ENCODE measurements around the gene SLFNL1.

SLFNL1 gene

GRCh38 chr1:41015281-41015896 is 6.1 kb downstream of the SLFNL1 start:
- Histone ChIP-seq H3K4me1 (ENCODE audit: insufficient read depth, low read length) (no peaks in the 10 kb centered on the region), H3K36me3 (ENCODE audit: insufficient read depth, low read length) (peaks cover 7% of the 10 kb centered on the region), H3K9me3 (ENCODE audit: control insufficient read depth, insufficient read depth, low read length) (no peaks in the 10 kb centered on the region), H3K9ac (ENCODE audit: low read depth, low read length) (no peak overlapping the region)

- no peak overlapping the region for H3K9ac ChIP-seq (ENCODE audit: low read depth, low read length)
- H3K36me3 ChIP-seq (ENCODE audit: insufficient read depth, low read length) = peaks cover 11% of the 10 kb centered on the region
- H3K4me1 ChIP-seq (ENCODE audit: insufficient read depth, low read length) = no peaks in the 10 kb centered on the region
Observed at GRCh38 chr1:41014871-41015270, 6.7 kb downstream of the SLFNL1 start.

GRCh38 chr1:41013796-41014195 is 7.7 kb downstream of the SLFNL1 start:
- Histone ChIP-seq H3K9ac (ENCODE audit: low read depth, low read length) (no peak overlapping the region), H3K9me3 (ENCODE audit: control insufficient read depth, insufficient read depth, low read length) (no peaks in the 10 kb centered on the region), H3K36me3 (ENCODE audit: insufficient read depth, low read length) (peaks cover 21% of the 10 kb centered on the region), H3K4me1 (ENCODE audit: insufficient read depth, low read length) (no peaks in the 10 kb centered on the region)

More at GRCh38 chr1:41014871-41015270, 6.7 kb downstream of the SLFNL1 start:
- no peaks in the 10 kb centered on the region for H3K9me3 ChIP-seq (ENCODE audit: control insufficient read depth, insufficient read depth, low read length)

GRCh38 chr1:41013024-41013423 is 8.5 kb downstream of the SLFNL1 start:
- Histone ChIP-seq H3K9ac (ENCODE audit: low read depth, low read length) (no peak overlapping the region), H3K36me3 (ENCODE audit: insufficient read depth, low read length) (peaks cover 28% of the 10 kb centered on the region), H3K9me3 (ENCODE audit: control insufficient read depth, insufficient read depth, low read length) (no peaks in the 10 kb centered on the region), H3K4me1 (ENCODE audit: insufficient read depth, low read length) (no peaks in the 10 kb centered on the region)

- H3K36me3 ChIP-seq (ENCODE audit: insufficient read depth, low read length) = peaks cover 38% of the 10 kb centered on the region
- no peaks in the 10 kb centered on the region for H3K9me3 ChIP-seq (ENCODE audit: control insufficient read depth, insufficient read depth, low read length)
- no peak overlapping the region for H3K9ac ChIP-seq (ENCODE audit: low read depth, low read length)
- no peaks in the 10 kb centered on the region for H3K4me1 ChIP-seq (ENCODE audit: insufficient read depth, low read length)
Observed at GRCh38 chr1:41010345-41010744, 11.2 kb downstream of the SLFNL1 start.

- Histone ChIP-seq H3K4me1 (ENCODE audit: insufficient read depth, low read length) (no peaks in the 10 kb centered on the region), H3K9me3 (ENCODE audit: control insufficient read depth, insufficient read depth, low read length) (no peaks in the 10 kb centered on the region), H3K9ac (ENCODE audit: low read depth, low read length) (no peak overlapping the region), H3K36me3 (ENCODE audit: insufficient read depth, low read length) (peaks cover 38% of the 10 kb centered on the region)
Observed at GRCh38 chr1:41009466-41009865, 12.1 kb downstream of the SLFNL1 start.

- H3K36me3 ChIP-seq (ENCODE audit: insufficient read depth, low read length) = peaks cover 51% of the 10 kb centered on the region
- no peaks in the 10 kb centered on the region for H3K4me1 ChIP-seq (ENCODE audit: insufficient read depth, low read length)
- no peaks in the 10 kb centered on the region for H3K9me3 ChIP-seq (ENCODE audit: control insufficient read depth, insufficient read depth, low read length)
- no peak overlapping the region for H3K9ac ChIP-seq (ENCODE audit: low read depth, low read length)
Observed at GRCh38 chr1:41006942-41007865, 14.3 kb downstream of the SLFNL1 start.

GRCh38 chr1:41005876-41006275 is 15.6 kb downstream of the SLFNL1 start:
- H3K9me3 ChIP-seq (ENCODE audit: control insufficient read depth, insufficient read depth, low read length) = no peaks in the 10 kb centered on the region
- H3K36me3 ChIP-seq (ENCODE audit: insufficient read depth, low read length) = peaks cover 46% of the 10 kb centered on the region
- no peaks in the 10 kb centered on the region for H3K4me1 ChIP-seq (ENCODE audit: insufficient read depth, low read length)
- H3K9ac ChIP-seq (ENCODE audit: low read depth, low read length) = no peak overlapping the region

GRCh38 chr1:41003640-41004220 is 17.8 kb downstream of the SLFNL1 start:
- H3K36me3 ChIP-seq (ENCODE audit: insufficient read depth, low read length) = peaks cover 43% of the 10 kb centered on the region
- no peaks in the 10 kb centered on the region for H3K4me1 ChIP-seq (ENCODE audit: insufficient read depth, low read length)
- H3K9ac ChIP-seq (ENCODE audit: low read depth, low read length) = no peak overlapping the region
- H3K9me3 ChIP-seq (ENCODE audit: control insufficient read depth, insufficient read depth, low read length) = no peaks in the 10 kb centered on the region

GRCh38 chr1:41003127-41003639 is 18.3 kb downstream of the SLFNL1 start:
- H3K9me3 ChIP-seq (ENCODE audit: control insufficient read depth, insufficient read depth, low read length) = no peaks in the 10 kb centered on the region

GRCh38 chr1:40998668-40999067 is 22.9 kb downstream of the SLFNL1 start:
- H3K9me3 ChIP-seq (ENCODE audit: control insufficient read depth, insufficient read depth, low read length) = no peaks in the 10 kb centered on the region
- H3K4me1 ChIP-seq (ENCODE audit: insufficient read depth, low read length) = no peaks in the 10 kb centered on the region
- no peak overlapping the region for H3K9ac ChIP-seq (ENCODE audit: low read depth, low read length)
- H3K36me3 ChIP-seq (ENCODE audit: insufficient read depth, low read length) = peaks cover 34% of the 10 kb centered on the region

More at GRCh38 chr1:41003127-41003639, 18.3 kb downstream of the SLFNL1 start:
- Histone ChIP-seq H3K9ac (ENCODE audit: low read depth, low read length) (no peak overlapping the region), H3K4me1 (ENCODE audit: insufficient read depth, low read length) (no peaks in the 10 kb centered on the region), H3K36me3 (ENCODE audit: insufficient read depth, low read length) (peaks cover 42% of the 10 kb centered on the region)

- H3K4me1 ChIP-seq (ENCODE audit: insufficient read depth, low read length) = no peaks in the 10 kb centered on the region
- no peak overlapping the region for H3K9ac ChIP-seq (ENCODE audit: low read depth, low read length)
- peaks cover 27% of the 10 kb centered on the region for H3K36me3 ChIP-seq (ENCODE audit: insufficient read depth, low read length)
- H3K9me3 ChIP-seq (ENCODE audit: control insufficient read depth, insufficient read depth, low read length) = no peaks in the 10 kb centered on the region
Observed at GRCh38 chr1:40997096-40997495, 24.4 kb downstream of the SLFNL1 start.

- H3K9ac ChIP-seq (ENCODE audit: low read depth, low read length) = no peak overlapping the region
- H3K9me3 ChIP-seq (ENCODE audit: control insufficient read depth, insufficient read depth, low read length) = no peaks in the 10 kb centered on the region
- peaks cover 52% of the 10 kb centered on the region for H3K36me3 ChIP-seq (ENCODE audit: insufficient read depth, low read length)
- no peaks in the 10 kb centered on the region for H3K4me1 ChIP-seq (ENCODE audit: insufficient read depth, low read length)
Observed at GRCh38 chr1:40989066-40989465, 32.5 kb downstream of the SLFNL1 start.

GRCh38 chr1:40988280-40988679 is 33.2 kb downstream of the SLFNL1 start:
- H3K9ac ChIP-seq (ENCODE audit: low read depth, low read length) = no peak overlapping the region
- H3K9me3 ChIP-seq (ENCODE audit: control insufficient read depth, insufficient read depth, low read length) = no peaks in the 10 kb centered on the region
- no peaks in the 10 kb centered on the region for H3K4me1 ChIP-seq (ENCODE audit: insufficient read depth, low read length)
- H3K36me3 ChIP-seq (ENCODE audit: insufficient read depth, low read length) = peaks cover 52% of the 10 kb centered on the region

All from ES-I3 (cell line).